Esophagus (tissue), 2 donors: ENCODE data around the gene TMEM59. TPM values are rescaled to one million over a fixed set of nuclear protein-coding genes. Genes with fewer than 3 reads are reported as not detected.

Source experiments
- H3K27ac ChIP-seq, 2 donors: one replicate each; pipeline ENCODE4 v1.5.1; 2013; ENCODE audit warnings: low read depth in 2 of 2, mild to moderate bottlenecking in 2 of 2, inconsistent platforms in 1 of 2, low read length in 1 of 2, moderate library complexity in 1 of 2
- H3K27me3 ChIP-seq, 2 donors: one replicate each; pipeline ENCODE4 v1.6.1; 2013; ENCODE audit warnings: low read length in 2 of 2, control low read depth in 1 of 2, mild to moderate bottlenecking in 1 of 2; ENCODE audit not compliant: insufficient read depth in 2 of 2, control insufficient read depth in 1 of 2
- H3K36me3 ChIP-seq, 2 donors: one replicate each; pipeline ENCODE4 v1.6.1; 2013; ENCODE audit warnings: low read length in 1 of 2; ENCODE audit not compliant: control insufficient read depth in 2 of 2, insufficient read depth in 2 of 2
- H3K4me1 ChIP-seq, 2 donors: one replicate each; pipeline ENCODE4 v1.6.1; 2013; ENCODE audit warnings: low read length in 1 of 2; ENCODE audit not compliant: control insufficient read depth in 2 of 2, insufficient read depth in 2 of 2
- H3K4me3 ChIP-seq, 2 donors: one replicate each; pipeline ENCODE4 v1.5.1; 2013; ENCODE audit warnings: low read length in 2 of 2, mild to moderate bottlenecking in 2 of 2, low read depth in 1 of 2, moderate library complexity in 1 of 2
- H3K9me3 ChIP-seq, 2 donors: one replicate each; pipeline ENCODE4 v1.6.1; 2013; ENCODE audit warnings: mild to moderate bottlenecking in 2 of 2, low read depth in 1 of 2, low read length in 1 of 2, moderate library complexity in 1 of 2; ENCODE audit not compliant: control insufficient read depth in 2 of 2, insufficient read depth in 1 of 2
- WGBS, 2 donors: extraction: QIAGEN DNeasy Blood & Tissue Kit; methylation state at CpG; one replicate each; pipeline ENCODE4 v1.1.7; 2013; 5-methylcytosine and 5-hydroxymethylcytosine counted together
- polyA plus RNA-seq, 2 donors: library from polyadenylated mRNA; stranded (reverse); fragments of 200-250 nt; gene quantifications; one replicate each; pipeline ENCODE4 v1.2.3, GENCODE V29; 2013
- donor health status: healthy with polysubstance abuse.
- donor health status: Bipolar disorder and iron deficiency.

TMEM59 gene
- polyA plus RNA-seq, 2 donors: 127 to 210 TPM

DNA sequence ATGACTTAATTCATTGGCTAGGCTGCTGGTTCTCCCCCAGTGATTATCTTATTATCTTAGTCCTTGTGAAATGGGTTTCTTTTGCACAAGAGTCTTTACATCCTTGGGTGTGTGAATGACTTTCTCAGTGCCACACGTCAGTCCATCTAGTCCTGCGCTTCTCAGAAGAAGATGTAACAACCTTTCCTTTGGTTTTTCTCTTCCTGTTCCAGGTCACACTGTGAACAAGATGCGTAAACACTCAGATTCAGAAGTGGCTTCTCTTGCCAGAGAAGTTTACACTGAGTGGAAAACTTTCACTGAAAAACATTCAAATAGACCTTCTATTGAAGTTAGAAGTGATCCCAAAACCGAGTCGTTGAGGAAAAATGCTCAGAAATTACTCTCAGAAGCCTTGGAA, 35.4 kb upstream of the TMEM59 start:
- Histone ChIP-seq H3K9me3 (no peaks in the 10 kb centered on the region), H3K4me3 (no peak overlapping the region), H3K36me3 (peaks cover 0 to 2% of the 10 kb centered on the region in 2 donors), H3K4me1 (no peaks in the 10 kb centered on the region), H3K27me3 (no peaks in the 10 kb centered on the region), H3K27ac (no peak overlapping the region)
- WGBS, 2 donors: 92% methylated on average over 5 of the region's 5 CpGs

DNA sequence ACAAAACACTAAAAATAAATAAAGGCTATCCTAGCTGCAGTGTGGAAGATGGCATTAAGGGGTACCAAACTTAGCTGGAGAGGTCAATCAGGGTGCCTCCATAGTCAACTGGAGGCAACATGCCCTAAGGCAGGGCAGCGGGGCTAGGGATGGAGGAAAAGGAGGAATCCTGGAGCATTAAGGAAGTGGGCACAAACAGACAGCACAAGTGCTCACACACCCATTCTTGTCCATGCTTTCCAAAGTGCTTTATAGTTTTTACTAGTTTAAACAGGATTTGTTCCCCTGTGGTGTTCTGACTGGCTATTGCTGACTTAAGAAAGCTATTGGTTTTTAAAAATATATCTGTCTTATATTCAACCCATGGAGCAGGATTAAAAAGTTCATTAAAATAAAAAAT, 33.8 kb upstream of the TMEM59 start:
- Histone ChIP-seq H3K36me3 (peaks cover 0 to 2% of the 10 kb centered on the region in 2 donors), H3K4me3 (no peak overlapping the region), H3K4me1 (no peaks in the 10 kb centered on the region), H3K27ac (no peak overlapping the region), H3K9me3 (no peaks in the 10 kb centered on the region), H3K27me3 (no peaks in the 10 kb centered on the region)
- WGBS, 2 donors: 89 to 100% methylated on average over 1 of the region's 1 CpG

DNA sequence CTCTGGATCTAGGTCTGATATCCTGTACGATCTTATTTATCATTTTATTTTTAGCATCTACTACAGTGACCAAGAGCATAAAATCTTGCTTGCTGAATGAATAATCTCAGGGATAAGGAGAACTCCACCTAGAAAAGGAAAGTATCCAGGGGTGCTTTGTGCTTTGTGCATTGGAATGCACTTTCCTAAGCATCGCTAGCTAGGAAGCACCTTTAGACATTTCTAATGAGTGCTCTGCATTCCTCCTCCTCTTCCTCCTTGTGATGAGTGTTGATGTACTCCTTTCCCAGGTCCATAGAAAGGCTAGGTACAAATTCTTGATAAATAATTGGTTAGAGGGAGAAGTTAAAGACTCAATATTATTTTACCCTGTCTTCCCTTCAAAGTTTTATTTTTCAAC, 31.8 kb upstream of the TMEM59 start:
- H3K4me3 ChIP-seq: no peak overlapping the region
- no peaks in the 10 kb centered on the region for H3K27me3 ChIP-seq
- 91 to 94% methylated on average over 2 of the region's 2 CpGs for WGBS, 2 donors
- H3K27ac ChIP-seq: no peak overlapping the region
- peaks cover 0 to 2% of the 10 kb centered on the region in 2 donors for H3K36me3 ChIP-seq
- H3K4me1 ChIP-seq: no peaks in the 10 kb centered on the region
- no peaks in the 10 kb centered on the region for H3K9me3 ChIP-seq

DNA sequence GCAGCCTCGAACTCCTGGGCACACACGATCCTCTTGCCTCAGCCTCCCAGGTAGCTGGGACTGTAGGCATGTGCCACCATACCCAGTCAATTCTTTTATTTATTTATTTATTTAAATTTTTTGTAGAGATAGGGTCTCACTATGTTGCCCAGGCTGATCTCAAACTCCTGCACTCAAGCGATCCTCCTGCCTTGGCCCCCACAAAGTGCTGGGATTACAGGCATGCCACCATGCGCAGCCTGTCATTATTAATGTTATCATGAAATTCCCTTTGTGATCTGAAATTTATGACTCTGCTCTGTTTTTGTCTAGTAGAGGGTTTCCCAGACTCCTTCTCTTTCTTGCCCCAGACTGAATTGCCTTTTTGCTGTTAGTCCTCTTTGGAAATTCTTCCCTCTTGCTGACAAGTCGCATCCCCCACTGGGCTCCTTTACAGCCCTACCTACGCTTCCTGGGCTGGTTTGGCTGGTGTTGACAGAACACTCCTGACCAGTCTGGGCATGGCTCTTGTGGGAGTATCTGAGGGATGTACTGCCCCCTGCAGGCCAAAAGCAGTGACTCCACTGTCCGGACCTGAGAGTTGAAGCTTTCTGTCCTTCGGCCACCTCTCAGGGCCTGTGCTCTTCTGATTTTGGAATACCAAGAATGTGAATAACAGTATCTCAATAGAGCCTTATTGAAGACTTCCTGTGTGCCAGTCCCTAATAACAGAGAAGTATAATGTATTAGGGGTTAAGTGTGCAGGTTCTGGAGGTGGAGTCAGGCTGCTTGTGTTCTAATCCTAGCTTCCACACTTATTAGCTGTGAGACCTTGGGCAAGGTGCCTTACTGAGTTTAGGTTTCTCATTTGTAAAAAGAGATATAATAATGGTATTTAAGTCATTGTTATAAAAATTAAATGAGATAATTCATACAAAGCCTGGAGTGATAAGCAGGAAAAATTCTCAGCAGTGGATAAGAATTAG, 28.6 kb upstream of the TMEM59 start:
- H3K4me1 ChIP-seq: no peaks in the 10 kb centered on the region
- H3K27ac ChIP-seq: no peak overlapping the region
- no peaks in the 10 kb centered on the region for H3K9me3 ChIP-seq
- no peak overlapping the region for H3K4me3 ChIP-seq
- 74 to 80% methylated on average over 8 of the region's 8 CpGs for WGBS, 2 donors
- H3K27me3 ChIP-seq: no peaks in the 10 kb centered on the region
- H3K36me3 ChIP-seq: peaks cover 0 to under 1% of the 10 kb centered on the region in 2 donors

DNA sequence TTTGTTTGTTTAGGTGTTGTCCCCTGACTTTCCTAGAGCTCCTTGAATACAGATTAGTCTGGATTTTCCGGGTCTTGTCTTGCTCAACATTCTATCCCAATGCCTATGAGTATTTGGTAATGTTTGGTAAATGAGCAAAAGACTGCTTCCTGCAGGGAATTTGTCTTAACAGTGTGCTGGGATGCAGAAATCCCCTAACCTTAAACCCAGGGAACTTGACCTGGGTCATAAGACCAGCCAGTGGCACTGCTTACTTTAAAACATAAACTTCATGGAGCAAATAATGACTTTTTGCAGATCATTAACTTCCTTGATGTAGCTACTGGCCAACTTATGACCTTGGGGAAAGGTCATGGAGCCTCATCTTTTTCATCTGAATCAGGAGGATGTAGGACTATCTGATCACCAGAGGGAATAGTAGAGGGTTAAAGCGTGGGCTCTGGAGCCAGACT, 27.6 kb upstream of the TMEM59 start:
- no peaks in the 10 kb centered on the region for H3K9me3 ChIP-seq
- no peaks in the 10 kb centered on the region for H3K27me3 ChIP-seq
- H3K4me1 ChIP-seq: no peaks in the 10 kb centered on the region
- no peak overlapping the region for H3K27ac ChIP-seq
- H3K36me3 ChIP-seq: no peaks in the 10 kb centered on the region
- WGBS, 2 donors: 87 to 90% methylated on average over 2 of the region's 2 CpGs
- no peak overlapping the region for H3K4me3 ChIP-seq

DNA sequence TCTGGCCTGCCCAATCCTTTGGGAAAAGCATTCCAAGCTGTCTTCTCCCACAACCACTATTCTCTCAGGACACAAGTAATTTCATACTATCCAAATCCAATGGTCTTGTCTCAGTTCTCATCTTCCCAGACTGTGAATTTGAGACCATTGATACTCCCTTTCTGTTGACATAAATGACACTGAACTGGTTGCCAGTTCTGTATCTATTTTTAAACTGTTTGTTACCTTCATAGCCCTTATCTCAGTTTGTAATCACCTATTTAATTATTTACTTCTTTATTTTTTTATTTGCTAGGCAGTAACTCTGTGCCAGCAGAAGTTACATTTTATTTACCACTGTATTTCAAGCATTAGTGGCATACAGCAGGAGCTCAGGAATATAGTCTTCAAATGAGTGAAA, 24.4 kb upstream of the TMEM59 start:
- Histone ChIP-seq H3K9me3 (no peaks in the 10 kb centered on the region), H3K4me3 (no peak overlapping the region), H3K4me1 (no peaks in the 10 kb centered on the region), H3K27ac (no peak overlapping the region), H3K27me3 (no peaks in the 10 kb centered on the region), H3K36me3 (no peaks in the 10 kb centered on the region)

DNA sequence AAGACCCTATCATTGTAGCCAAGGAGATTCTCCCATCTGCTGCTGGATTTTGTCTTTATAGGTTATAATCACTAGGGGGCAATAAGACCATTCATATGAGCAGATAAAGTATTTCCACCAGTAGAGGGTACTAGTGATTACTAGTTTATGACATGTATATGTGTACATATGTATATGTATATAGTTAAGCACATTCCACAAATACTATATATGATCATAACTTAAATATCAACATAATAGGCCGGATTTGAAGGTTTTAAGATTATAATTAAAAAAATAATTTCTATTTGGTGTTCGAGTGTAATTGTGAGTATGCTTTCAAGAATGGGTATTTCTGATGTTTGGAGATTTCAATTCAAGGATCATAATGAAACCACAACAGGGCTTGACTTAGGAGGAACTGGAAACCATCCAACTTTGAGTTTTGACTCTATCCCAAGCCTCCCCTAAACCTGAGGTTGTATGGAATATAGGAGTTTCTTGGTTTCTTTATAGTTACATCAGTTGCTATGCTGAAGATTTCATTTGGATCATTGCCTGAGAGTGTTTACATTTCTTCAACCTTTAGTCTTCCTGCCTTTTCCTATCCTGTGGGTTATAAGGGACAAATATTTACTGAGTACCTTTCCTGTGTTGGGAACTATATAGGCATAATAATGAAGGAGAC, 17.3 kb upstream of the TMEM59 start:
- H3K4me1 ChIP-seq: no peaks in the 10 kb centered on the region
- no peaks in the 10 kb centered on the region for H3K27me3 ChIP-seq
- 16 to 22% methylated on average over 2 of the region's 2 CpGs for WGBS, 2 donors
- H3K36me3 ChIP-seq: peaks cover 0 to 3% of the 10 kb centered on the region in 2 donors
- no peak overlapping the region for H3K27ac ChIP-seq
- no peak overlapping the region for H3K4me3 ChIP-seq
- H3K9me3 ChIP-seq: no peaks in the 10 kb centered on the region

DNA sequence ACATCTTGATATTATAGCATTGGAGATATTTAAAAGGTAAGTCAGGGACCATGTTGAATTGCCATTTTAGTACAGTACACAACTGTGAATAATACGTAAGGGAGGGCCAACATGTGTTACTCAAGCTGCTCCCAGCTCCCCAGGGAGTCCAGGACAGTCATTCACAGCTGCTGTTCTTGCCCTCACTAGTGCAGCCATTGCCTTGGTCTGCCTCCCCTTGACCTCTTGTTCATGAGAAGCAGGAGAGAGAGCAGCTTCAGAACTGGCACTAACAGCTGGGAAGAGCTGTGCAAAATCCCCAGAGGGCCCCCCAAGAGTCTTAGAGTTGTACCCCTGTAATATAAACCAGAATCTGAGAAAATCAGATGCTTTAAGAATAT, 16.8 kb upstream of the TMEM59 start:
- no peaks in the 10 kb centered on the region for H3K27me3 ChIP-seq
- no peaks in the 10 kb centered on the region for H3K4me1 ChIP-seq
- whole genome bisulfite sequencing, 2 donors: 57 to 64% methylated on average over 1 of the region's 1 CpG
- peaks cover 0 to 3% of the 10 kb centered on the region in 2 donors for H3K36me3 ChIP-seq
- H3K4me3 ChIP-seq: no peak overlapping the region
- no peak overlapping the region for H3K27ac ChIP-seq
- H3K9me3 ChIP-seq: no peaks in the 10 kb centered on the region

DNA sequence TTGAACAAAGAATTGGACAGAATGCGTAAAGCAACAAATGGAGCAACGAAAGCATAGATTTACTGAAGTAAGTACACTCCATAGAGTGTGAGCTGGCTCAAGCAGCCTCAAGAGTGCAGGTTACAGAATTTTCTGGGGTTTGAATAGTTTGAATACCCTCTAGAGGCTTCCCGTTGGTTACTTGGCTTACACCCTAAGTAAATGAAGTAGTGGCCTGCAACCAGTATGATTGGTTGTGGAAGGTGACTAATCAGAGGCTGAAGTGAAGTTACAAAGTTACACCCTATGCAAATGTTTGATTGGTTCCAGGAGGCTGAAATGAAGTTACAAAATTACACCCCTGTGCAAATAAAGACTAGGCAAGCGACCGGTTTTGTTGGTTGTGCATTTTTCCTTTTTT, 11.3 kb upstream of the TMEM59 start:
- no peak overlapping the region for H3K4me3 ChIP-seq
- peaks cover 0 to 3% of the 10 kb centered on the region in 2 donors for H3K36me3 ChIP-seq
- H3K27me3 ChIP-seq: no peaks in the 10 kb centered on the region
- no peaks in the 10 kb centered on the region for H3K9me3 ChIP-seq
- WGBS, 2 donors: 83 to 86% methylated on average over 5 of the region's 5 CpGs
- no peaks in the 10 kb centered on the region for H3K4me1 ChIP-seq
- no peak overlapping the region for H3K27ac ChIP-seq
